CD4-positive, alpha-beta T cell treated with Interleukin-10 for 1 hour (primary cell): ENCODE measurements around the gene SLC37A3.
A peak's percentile ranks its signal among the peaks of the same experiment; 100 is the strongest.

Source experiments
- DNase-seq: peaks from one replicate; pipeline ENCODE4 v3.0.0-alpha.2; 2020

The SLC37A3 gene

GRCh38 chr7:140400381-140400780, 2.1 kb upstream of the SLC37A3 start:
- no peak for DNase-seq

- no peak for DNase-seq
Measured at GRCh38 chr7:140398821-140399220, 491 bp upstream of the SLC37A3 start.

GRCh38 chr7:140393756-140394306, 4.5 kb downstream of the SLC37A3 start:
- no peak for DNase-seq

- no peak for DNase-seq
Measured at GRCh38 chr7:140391634-140392033, 6.7 kb downstream of the SLC37A3 start.

GRCh38 chr7:140390466-140391190, 7.7 kb downstream of the SLC37A3 start:
- no peak for DNase-seq

GRCh38 chr7:140390034-140390433, 8.3 kb downstream of the SLC37A3 start:
- DNase-seq = no peak

GRCh38 chr7:140389445-140389844, 8.9 kb downstream of the SLC37A3 start:
- no peak for DNase-seq

GRCh38 chr7:140384894-140385545, 13.3 kb downstream of the SLC37A3 start:
- DNase-seq = no peak

- DNase-seq = no peak
Measured at GRCh38 chr7:140383954-140384713, 14.2 kb downstream of the SLC37A3 start.

- peak; percentile 40 for DNase-seq
Measured at GRCh38 chr7:140375892-140376730, 22.2 kb downstream of the SLC37A3 start.

- no peak for DNase-seq
Measured at GRCh38 chr7:140375323-140375722, 23.0 kb downstream of the SLC37A3 start.

- DNase-seq = no peak
Measured at GRCh38 chr7:140369294-140369693, 29.0 kb downstream of the SLC37A3 start.

- no peak for DNase-seq
Measured at GRCh38 chr7:140367528-140367927, 30.8 kb downstream of the SLC37A3 start.

- no peak for DNase-seq
Measured at GRCh38 chr7:140364819-140365218, 33.5 kb downstream of the SLC37A3 start.

GRCh38 chr7:140360697-140361229, 37.6 kb downstream of the SLC37A3 start:
- no peak for DNase-seq

GRCh38 chr7:140358412-140359051, 39.8 kb downstream of the SLC37A3 start:
- peak; percentile 49 for DNase-seq

- DNase-seq = no peak
Measured at GRCh38 chr7:140358024-140358411, 40.3 kb downstream of the SLC37A3 start.

- DNase-seq = no peak
Measured at GRCh38 chr7:140350056-140350455, 48.3 kb downstream of the SLC37A3 start.

GRCh38 chr7:140349144-140349771, 49.1 kb downstream of the SLC37A3 start:
- no peak for DNase-seq

- DNase-seq = no peak
Measured at GRCh38 chr7:140348161-140348849, 50.0 kb downstream of the SLC37A3 start.

GRCh38 chr7:140347218-140347617, 51.1 kb downstream of the SLC37A3 start:
- DNase-seq = no peak
